Endothelial cell of hepatic sinusoid (primary cell): ENCODE results near the gene FERMT1.
"Not testable (repeated sequence)": the region's sequence is repeated elsewhere in the genome, so short reads cannot be mapped to it uniquely, and the experiment has no call there.

Experiments used
- in situ Hi-C: cut with HindIII; loops from 2 replicates; pipeline ENCODE4 v1.10.0; 2017; ENCODE audit warnings: low sequenced_read_pairs

The FERMT1 gene

DNA sequence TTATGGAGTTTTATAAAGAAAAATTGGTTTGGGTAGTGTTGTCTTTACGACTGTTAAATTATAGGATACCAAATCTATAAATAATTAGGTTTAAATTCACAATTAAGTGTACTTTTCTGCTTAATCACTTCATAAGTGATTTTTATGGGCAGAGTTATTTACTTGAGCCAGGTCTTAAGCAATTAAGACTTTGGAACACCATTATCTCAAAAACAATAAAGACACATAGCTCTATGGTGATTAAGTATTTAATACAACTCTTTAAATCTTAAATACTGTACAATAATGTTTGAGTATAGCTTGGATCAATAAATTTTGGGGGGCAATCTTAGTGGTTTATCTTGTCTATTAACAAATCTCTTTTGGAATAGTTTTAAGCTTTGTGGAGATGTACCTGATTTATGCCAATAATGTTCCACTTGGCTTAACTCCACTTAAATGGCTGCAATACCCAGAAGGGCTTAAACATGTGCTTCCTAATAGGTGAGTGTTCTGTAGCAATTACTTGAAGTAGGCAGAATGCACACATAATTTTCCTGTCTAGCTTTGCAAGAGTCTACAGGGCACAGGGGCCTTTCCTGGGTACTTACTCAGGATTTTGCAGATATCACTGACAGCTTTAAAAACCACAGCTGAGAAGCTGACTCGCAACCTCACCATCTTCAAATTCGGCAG is 7.5 kb downstream of the FERMT1 start:
- in situ Hi-C loops: no loop called here

GRCh38 chr20:6114696-6115095 is 8.1 kb downstream of the FERMT1 start:
- in situ Hi-C loops: no loop called here

GRCh38 chr20:6113951-6114350 is 8.9 kb downstream of the FERMT1 start:
- in situ Hi-C loops: no loop called here

DNA sequence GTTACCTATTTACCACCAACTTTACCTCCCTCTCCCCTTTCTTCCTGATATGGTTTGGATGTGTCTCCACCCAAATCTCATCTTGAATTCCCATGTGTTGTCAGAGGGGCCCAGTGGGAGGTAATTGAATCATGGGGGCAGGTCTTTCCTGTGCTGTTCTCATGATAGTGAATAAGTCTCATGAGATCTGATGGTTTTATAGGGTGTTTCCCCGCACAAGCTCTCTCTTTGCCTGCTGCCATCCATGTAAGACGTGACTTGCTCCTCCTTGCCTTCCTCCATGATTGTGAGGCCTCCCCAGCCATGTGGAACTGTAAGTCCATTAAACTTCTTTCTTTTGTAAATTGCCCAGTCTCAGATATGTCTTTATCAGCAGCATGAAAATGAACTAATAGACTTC is 9.9 kb downstream of the FERMT1 start:
- in situ Hi-C loops: not testable (repeated sequence)

GRCh38 chr20:6108330-6108729 is 14.5 kb downstream of the FERMT1 start:
- in situ Hi-C loops: no loop called here

- in situ Hi-C loops: no loop called here
Observed at GRCh38 chr20:6104493-6105188, 18.2 kb downstream of the FERMT1 start.

- in situ Hi-C loops: no loop called here
Observed at GRCh38 chr20:6103301-6103700, 19.5 kb downstream of the FERMT1 start.

GRCh38 chr20:6101346-6101745 is 21.5 kb downstream of the FERMT1 start:
- in situ Hi-C loops: no loop called here

DNA sequence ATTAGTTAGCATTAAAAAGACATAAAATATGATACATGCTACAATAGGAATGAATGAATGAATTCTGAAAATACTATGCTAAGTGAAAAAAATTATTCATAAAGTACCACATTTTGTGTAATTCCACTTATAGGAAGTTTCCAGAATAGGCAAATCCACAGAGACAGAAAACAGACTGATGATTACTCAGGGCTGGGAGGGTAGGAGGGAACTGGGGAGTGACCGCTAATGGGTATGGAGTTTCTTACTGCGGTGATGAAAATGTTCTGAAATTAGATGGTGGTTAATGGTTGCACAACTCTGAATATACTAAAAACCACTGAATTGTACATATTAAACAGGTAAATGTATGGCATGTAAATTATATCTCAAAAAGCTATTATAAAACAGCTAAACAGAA is 22.6 kb downstream of the FERMT1 start:
- in situ Hi-C loops: no loop called here

DNA sequence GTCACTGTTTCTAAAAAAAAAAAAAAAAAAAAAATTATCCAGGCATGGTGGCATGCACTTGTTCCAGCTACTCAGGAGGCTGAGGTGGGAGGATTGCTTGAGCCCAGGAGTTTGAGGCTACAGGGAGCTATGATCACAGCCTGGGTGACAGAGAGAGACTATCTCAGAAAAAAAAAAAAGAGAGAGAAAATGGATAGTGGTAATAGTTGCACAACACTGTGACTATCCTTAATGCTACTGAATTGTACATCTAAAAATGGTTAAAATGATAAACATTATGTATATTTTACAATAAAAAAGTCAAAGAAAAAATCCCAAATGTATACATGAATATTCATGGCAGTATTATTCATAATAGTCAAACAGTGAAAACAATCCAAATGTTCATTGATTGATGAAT is 23.0 kb downstream of the FERMT1 start:
- in situ Hi-C loops: no loop called here

DNA sequence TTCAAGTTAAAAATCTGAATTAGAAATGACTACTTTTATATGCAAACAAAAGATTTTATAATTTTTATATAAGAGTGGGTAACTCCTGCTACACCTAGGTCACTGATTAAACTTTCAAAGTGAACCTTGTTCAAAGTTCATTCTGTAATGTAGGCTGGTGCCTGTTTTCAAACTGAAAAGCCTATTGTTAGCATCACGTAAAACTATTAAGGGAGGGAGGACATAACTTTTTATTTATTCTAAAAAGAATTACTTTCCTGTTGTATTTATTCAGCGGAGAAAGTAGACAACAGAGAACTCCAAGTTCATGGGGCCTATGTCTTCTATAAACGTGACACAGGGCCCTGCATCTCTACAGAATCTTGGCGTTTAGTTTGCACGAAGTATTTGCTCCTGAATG is 27.4 kb downstream of the FERMT1 start:
- in situ Hi-C loops: no loop called here

GRCh38 chr20:6094565-6094964 is 28.3 kb downstream of the FERMT1 start:
- in situ Hi-C loops: no loop called here

GRCh38 chr20:6094063-6094462 is 28.8 kb downstream of the FERMT1 start:
- in situ Hi-C loops: no loop called here

GRCh38 chr20:6091661-6092060 is 31.2 kb downstream of the FERMT1 start:
- in situ Hi-C loops: no loop called here

GRCh38 chr20:6086868-6087267 is 36.0 kb downstream of the FERMT1 start:
- in situ Hi-C loops: no loop called here

DNA sequence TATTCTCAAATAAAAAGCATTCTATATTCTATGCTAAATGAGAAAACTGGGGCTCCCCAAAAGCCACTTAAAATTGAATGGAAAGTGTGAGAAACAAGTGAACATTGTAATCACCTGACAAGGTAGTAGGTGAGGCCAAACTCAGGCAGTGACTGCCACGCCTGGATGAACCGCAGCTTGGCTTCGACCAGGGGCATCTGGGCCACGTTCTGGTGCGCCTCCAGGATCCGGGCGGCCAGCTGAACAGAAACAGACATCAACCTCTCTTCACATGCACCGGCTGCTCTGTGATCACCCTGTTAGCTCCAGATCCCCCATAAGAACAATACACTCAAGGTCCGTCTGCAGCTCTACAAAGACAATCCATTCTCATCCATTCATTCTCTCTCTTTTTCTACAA is 38.9 kb downstream of the FERMT1 start:
- in situ Hi-C loops: no loop called here

GRCh38 chr20:6081236-6081635 is 41.6 kb downstream of the FERMT1 start:
- in situ Hi-C loops: no loop called here

GRCh38 chr20:6079016-6079415 is 43.8 kb downstream of the FERMT1 start:
- in situ Hi-C loops: no loop called here

- in situ Hi-C loops: no loop called here
Observed at GRCh38 chr20:6075428-6076219, 47.2 kb downstream of the FERMT1 start.

DNA sequence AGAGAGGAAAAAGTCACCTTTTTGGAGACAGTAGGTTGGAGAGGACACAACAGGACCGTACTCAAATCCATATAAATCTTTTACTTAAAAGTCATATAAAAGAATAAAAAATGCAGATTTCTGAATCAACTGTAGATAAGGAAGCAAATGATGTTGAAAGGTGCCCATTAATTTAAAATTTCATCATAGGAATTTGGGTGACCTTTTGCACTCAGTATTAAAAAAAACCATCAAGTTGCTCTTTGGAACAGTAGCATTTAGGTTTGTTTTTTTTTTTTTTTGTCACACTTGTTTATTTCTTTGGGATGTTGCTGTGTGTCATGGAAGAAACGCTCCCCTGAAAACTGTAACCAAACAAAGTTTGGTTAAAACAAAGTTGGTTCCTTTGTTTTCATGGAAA is 48.0 kb downstream of the FERMT1 start:
- in situ Hi-C loops: loop anchor here (5.0 kb wide), 1 partner anchor 57 kb away; no protein-coding TSS in a partner anchor

DNA sequence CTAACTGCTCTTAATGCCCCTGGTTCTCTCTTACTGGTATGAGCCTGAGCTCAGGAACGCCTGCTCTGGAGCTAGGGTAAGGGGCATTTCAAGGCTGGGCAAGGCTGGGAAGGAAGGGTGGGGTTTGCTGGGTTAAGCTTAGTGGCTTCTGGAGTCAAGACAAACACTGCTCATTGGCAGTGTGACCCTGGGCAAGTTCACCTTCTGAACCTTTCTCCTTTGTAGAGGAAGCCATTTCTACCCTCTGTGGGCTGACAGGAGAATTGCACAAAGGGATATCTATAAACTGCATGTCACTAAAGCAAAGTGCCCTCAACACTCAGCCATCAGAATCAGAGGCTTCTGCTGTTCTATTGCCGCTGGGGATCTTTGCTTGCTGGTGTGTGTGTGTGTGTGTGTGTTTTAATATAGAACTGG is 48.7 kb downstream of the FERMT1 start:
- in situ Hi-C loops: loop anchor here (5.0 kb wide), 1 partner anchor 57 kb away; no protein-coding TSS in a partner anchor
